ENCODE measurements around the gene FOXD1. TPM values are rescaled to one million over a fixed set of nuclear protein-coding genes. Genes with fewer than 3 reads are reported as not detected.

FOXD1 gene
- polyA plus RNA-seq, 1 of the 3 experiments (the other 2 are of a cell fraction), result 73.9 TPM

GRCh38 chr5:73441378-73441777 is 7.2 kb downstream of the FOXD1 start:
- ChIA-PET POLR2A (no interaction called here), CTCF (interaction anchor here (4.2 to 5.2 kb wide), 2 partner anchors 10 to 13 kb away, joined by 31 to 46 read pairs; no protein-coding TSS in a partner anchor)
- Histone ChIP-seq H3K9ac (peak overlapping the region; percentile 94; the same call in 1 of the 2 replicates), H3K36me3 (replicated peaks in 1 of 2; ENCODE audit: control insufficient read depth in 1 of 2, insufficient read depth in 2 of 2, low read length in 1 of 2) (peaks cover 18 to 30% of the 10 kb centered on the region in 2 experiments), H3K4me1 (ENCODE audit: control insufficient read depth in 1 of 2, insufficient read depth in 2 of 2, low read depth in 1 of 2, low read length in 1 of 2) (peaks cover 3 to 25% of the 10 kb centered on the region in 2 experiments), H3K4me2 (peak overlapping the region; percentile 88; the same call in 1 of the 2 replicates), H3K9me3 (no peaks in the 10 kb centered on the region), H3K79me2 (ENCODE audit: insufficient read depth) (peaks cover 94% of the 10 kb centered on the region), H3F3A (replicated peaks; ENCODE audit: insufficient read depth) (peaks cover 65% of the 10 kb centered on the region), H4K20me1 (ENCODE audit: insufficient read depth) (peaks cover 12% of the 10 kb centered on the region), H3K9me2 (no peaks in the 10 kb centered on the region), H3K27me3 (ENCODE audit: insufficient read depth) (no peaks in the 10 kb centered on the region), H2AFZ (ENCODE audit: low read depth) (no peak overlapping the region), H3K4me3 (ENCODE audit: low read depth in 2 of 2, low read length in 1 of 2) (no peak overlapping the region), H3K27ac (ENCODE audit: low read depth in 2 of 2, low read length in 1 of 2) (peak overlapping the region; percentile 76 to 89; a peak in 3 of 4 replicates)
- TF ChIP-seq MAX (IDR thresholded peaks at IDR 0.05; ENCODE audit: low read depth), result no peak
- no peak for TF ChIP-seq IRF3 (IDR thresholded peaks at IDR 0.05; ENCODE audit: low read depth, low read length)
- TF ChIP-seq PBX3 (IDR thresholded peaks at IDR 0.05), result peak; percentile 17
- TF ChIP-seq RXRA (IDR thresholded peaks at IDR 0.05; ENCODE audit: borderline replicate concordance, low read depth), result peak; percentile 32; the same call in 1 of the 2 replicates
- no peak for TF ChIP-seq EP300 (IDR thresholded peaks at IDR 0.05; ENCODE audit: borderline replicate concordance in 1 of 2, low read depth in 1 of 2, low read length in 1 of 2)
- no peak for TF ChIP-seq TEAD4 (IDR thresholded peaks at IDR 0.05; ENCODE audit: borderline replicate concordance, insufficient read depth)
- no peak for TF ChIP-seq POLR2AphosphoS5 (IDR thresholded peaks at IDR 0.05; ENCODE audit: low read depth, low read length)
- no peak for TF ChIP-seq CTCF (IDR thresholded peaks at IDR 0.05)
- 0 out of 2 replicates have a peak, but pooled peaks have one; percentile 3 for TF ChIP-seq NFIC (IDR thresholded peaks at IDR 0.05; ENCODE audit: borderline replicate concordance)
- no peak for TF ChIP-seq GABPA (IDR thresholded peaks at IDR 0.05; ENCODE audit: low read depth)
- DNase-seq, result no peak

GRCh38 chr5:73440262-73440661 is 8.3 kb downstream of the FOXD1 start:
- peaks cover 94% of the 10 kb centered on the region for H3K79me2 ChIP-seq (ENCODE audit: insufficient read depth)
- WGBS (ENCODE audit: low lambda C conversion rate), result 53% methylated on average over 1 of the region's 1 CpG
- TF ChIP-seq SIN3A (IDR thresholded peaks at IDR 0.05; ENCODE audit: borderline replicate concordance, low read depth, low read length) (0 out of 2 replicates have a peak, but pooled peaks have one; percentile 14), TCF12 (IDR thresholded peaks at IDR 0.05) (peak; percentile 40; the same call in 1 of the 2 replicates), JUND (IDR thresholded peaks at IDR 0.05) (0 out of 2 replicates have a peak, but pooled peaks have one; percentile 28), ELF1 (IDR thresholded peaks at IDR 0.05) (no peak), TAF1 (IDR thresholded peaks at IDR 0.05; ENCODE audit: borderline replicate concordance, low read depth, low read length) (no peak), FOXM1 (IDR thresholded peaks at IDR 0.05; ENCODE audit: low read depth) (no peak), RFX5 (IDR thresholded peaks at IDR 0.05; ENCODE audit: low read length) (no peak), ZBTB33 (IDR thresholded peaks at IDR 0.05; ENCODE audit: borderline replicate concordance, low read depth) (no peak), GATA2 (CRISPR knock-in tag; IDR thresholded peaks at IDR 0.05) (no peak), NFIC (IDR thresholded peaks at IDR 0.05; ENCODE audit: borderline replicate concordance) (0 out of 2 replicates have a peak, but pooled peaks have one; percentile 18), YY1 (IDR thresholded peaks at IDR 0.05; ENCODE audit: low read depth) (no peak)

More at GRCh38 chr5:73440262-73440661, 8.3 kb downstream of the FOXD1 start:
- Histone ChIP-seq H3K9me3 (no peaks in the 10 kb centered on the region), H3K27ac (ENCODE audit: low read depth in 2 of 2, low read length in 1 of 2) (peak overlapping the region; percentile 76 to 89; a peak in 3 of 4 replicates), H2AFZ (ENCODE audit: low read depth) (no peak overlapping the region), H3K4me1 (ENCODE audit: control insufficient read depth in 1 of 2, insufficient read depth in 2 of 2, low read depth in 1 of 2, low read length in 1 of 2) (peaks cover 3 to 30% of the 10 kb centered on the region in 2 experiments), H4K20me1 (ENCODE audit: insufficient read depth) (peaks cover 1% of the 10 kb centered on the region; the same call in 1 of the 2 replicates), H3K4me3 (ENCODE audit: low read depth in 2 of 2, low read length in 1 of 2) (no peak overlapping the region), H3F3A (replicated peaks; ENCODE audit: insufficient read depth) (peaks cover 59% of the 10 kb centered on the region), H3K36me3 (replicated peaks in 1 of 2; ENCODE audit: control insufficient read depth in 1 of 2, insufficient read depth in 2 of 2, low read length in 1 of 2) (peaks cover 11 to 19% of the 10 kb centered on the region in 2 experiments), H3K9ac (no peak overlapping the region), H3K27me3 (ENCODE audit: insufficient read depth) (no peaks in the 10 kb centered on the region), H3K9me2 (no peaks in the 10 kb centered on the region), H3K4me2 (peak overlapping the region; percentile 10; the same call in 1 of the 2 replicates)
- DNase-seq, result no peak
- POLR2A ChIA-PET, result no interaction called here
- CTCF ChIA-PET, result interaction anchor here (0.7 to 5.2 kb wide), 5 partner anchors 11 to 1074 kb away, joined by 3 to 46 read pairs (median 3); no protein-coding TSS in a partner anchor

Measured in SK-N-SH (cell line).